Tibial nerve (tissue), 4 donors: ENCODE data around the gene CRYZL1. TPM values are rescaled to one million over a fixed set of nuclear protein-coding genes. Genes with fewer than 3 reads are reported as not detected.

Experiments used
- DNase-seq, 2 donors: peaks; one replicate each; pipeline ENCODE4 v3.0.0-alpha.2; 2019; ENCODE audit warnings: low spot score in 2 of 2
- H3K27ac ChIP-seq, 4 donors: fragments of 200-600 bp; sonication (generic) in 3 of 4; one replicate each; pipeline ENCODE4 v1.5.1; 2017 to 2019; ENCODE audit warnings: mild to moderate bottlenecking in 1 of 4
- H3K27me3 ChIP-seq, 2 donors: fragments of 200-600 bp; sonication (generic) in 1 of 2; one replicate each; pipeline versions ENCODE4 v1.5.1 to v1.6.0; 2017 to 2019
- H3K36me3 ChIP-seq, 3 donors: fragments of 200-600 bp; sonication (generic); one replicate each; pipeline ENCODE4 v1.5.1; 2018 to 2019
- H3K4me1 ChIP-seq, 4 donors: fragments of 200-600 bp; sonication (generic) in 3 of 4; one replicate each; pipeline ENCODE4 v1.5.1; 2017 to 2019
- H3K4me3 ChIP-seq, 4 donors: fragments of 200-600 bp; sonication (generic) in 3 of 4; one replicate each; pipeline ENCODE4 v1.5.1; 2017 to 2019; ENCODE audit warnings: mild to moderate bottlenecking in 1 of 4, moderate library complexity in 1 of 4
- H3K9me3 ChIP-seq, 4 donors: fragments of 200-600 bp; sonication (generic) in 3 of 4; one replicate each; pipeline ENCODE4 v1.5.1; 2017 to 2019
- EP300 ChIP-seq, 2 donors: sonication (generic); formaldehyde crosslinking; IDR thresholded peaks; one replicate each; pipeline ENCODE4 v1.6.1; 2017; ENCODE audit warnings: antibody characterized with exemption in 2 of 2, mild to moderate bottlenecking in 1 of 2
- POLR2A ChIP-seq, 2 donors: fragments of 450-650 bp; IDR thresholded peaks; one replicate each; pipeline ENCODE4 v1.6.1; 2017; ENCODE audit warnings: antibody characterized with exemption in 2 of 2, mild to moderate bottlenecking in 2 of 2, moderate library complexity in 2 of 2
- WGBS, 2 donors: methylation state at CpG; one replicate each; pipeline ENCODE4 v1.1.5; 2018; 5-methylcytosine and 5-hydroxymethylcytosine counted together
- total RNA-seq, 4 donors: library from RNA; depleted of rRNA; stranded (reverse); fragments of >200 nt; gene quantifications; one replicate each; pipeline ENCODE4 v1.1.0, GENCODE V29; 2016
- TF ChIP-seq, protein P1 (sequence below), 5 experiments: fragments of 200-600 bp in 3 of 5; fragments of 450-650 bp in 2 of 5; sonication (generic) in 3 of 5; IDR thresholded peaks; one replicate each; pipeline ENCODE4 v1.5.1; 2016 to 2019; ENCODE audit warnings: antibody characterized with exemption in 5 of 5, mild to moderate bottlenecking in 3 of 5, moderate library complexity in 2 of 5

CRYZL1 gene
- total RNA-seq, 4 donors from 2014 or later, result 48.8 to 94.4 (median 74.8) TPM

DNA sequence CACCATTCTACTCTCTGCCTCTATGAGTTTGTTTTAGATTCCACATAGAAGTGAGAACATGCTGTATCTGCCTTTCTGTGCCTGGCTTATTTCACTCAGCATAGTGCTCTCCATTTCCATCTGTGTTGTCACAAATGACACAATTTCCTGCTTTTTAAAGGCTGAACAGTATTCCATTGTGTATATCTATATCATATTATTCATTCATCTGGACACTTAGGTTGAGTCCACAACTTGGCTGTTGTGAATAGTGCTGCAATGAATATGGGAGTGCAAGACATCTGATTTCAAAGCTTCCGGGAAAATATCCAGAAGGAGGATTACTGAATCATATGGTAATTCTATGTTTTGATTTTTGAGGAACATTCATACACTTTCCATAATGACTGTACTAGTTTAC lies 33.0 kb downstream of the CRYZL1 start:
- DNase-seq, result no peak
- H3K36me3 ChIP-seq, result peaks cover 0 to 66% (median 2%) of the 10 kb centered on the region in 3 donors
- H3K4me1 ChIP-seq, result peaks cover 0 to 11% (median 0%) of the 10 kb centered on the region in 4 donors
- no peaks in the 10 kb centered on the region for H3K9me3 ChIP-seq
- peak overlapping the region in 2 of 4 donors; percentile 22 to 80 for H3K27ac ChIP-seq
- TF ChIP-seq EP300 (IDR thresholded peaks at IDR 0.05) (no peak), POLR2A (IDR thresholded peaks at IDR 0.05) (no peak)
- TF ChIP-seq, protein P1, sequence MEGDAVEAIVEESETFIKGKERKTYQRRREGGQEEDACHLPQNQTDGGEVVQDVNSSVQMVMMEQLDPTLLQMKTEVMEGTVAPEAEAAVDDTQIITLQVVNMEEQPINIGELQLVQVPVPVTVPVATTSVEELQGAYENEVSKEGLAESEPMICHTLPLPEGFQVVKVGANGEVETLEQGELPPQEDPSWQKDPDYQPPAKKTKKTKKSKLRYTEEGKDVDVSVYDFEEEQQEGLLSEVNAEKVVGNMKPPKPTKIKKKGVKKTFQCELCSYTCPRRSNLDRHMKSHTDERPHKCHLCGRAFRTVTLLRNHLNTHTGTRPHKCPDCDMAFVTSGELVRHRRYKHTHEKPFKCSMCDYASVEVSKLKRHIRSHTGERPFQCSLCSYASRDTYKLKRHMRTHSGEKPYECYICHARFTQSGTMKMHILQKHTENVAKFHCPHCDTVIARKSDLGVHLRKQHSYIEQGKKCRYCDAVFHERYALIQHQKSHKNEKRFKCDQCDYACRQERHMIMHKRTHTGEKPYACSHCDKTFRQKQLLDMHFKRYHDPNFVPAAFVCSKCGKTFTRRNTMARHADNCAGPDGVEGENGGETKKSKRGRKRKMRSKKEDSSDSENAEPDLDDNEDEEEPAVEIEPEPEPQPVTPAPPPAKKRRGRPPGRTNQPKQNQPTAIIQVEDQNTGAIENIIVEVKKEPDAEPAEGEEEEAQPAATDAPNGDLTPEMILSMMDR (IDR thresholded peaks at IDR 0.05), result no peak
- WGBS, 2 donors, result 41% methylated on average over 1 of the region's 1 CpG
- no peak overlapping the region for H3K4me3 ChIP-seq
- no peaks in the 10 kb centered on the region for H3K27me3 ChIP-seq

- WGBS, 2 donors, result 86 to 88% methylated on average over 1 of the region's 1 CpG
- Histone ChIP-seq H3K4me1 (no peaks in the 10 kb centered on the region), H3K4me3 (no peak overlapping the region), H3K27me3 (no peaks in the 10 kb centered on the region), H3K27ac (no peak overlapping the region), H3K36me3 (peaks cover 0 to 78% (median 7%) of the 10 kb centered on the region in 3 donors), H3K9me3 (no peaks in the 10 kb centered on the region)
- TF ChIP-seq POLR2A (IDR thresholded peaks at IDR 0.05) (no peak), EP300 (IDR thresholded peaks at IDR 0.05) (no peak)
- TF ChIP-seq, protein P1 (IDR thresholded peaks at IDR 0.05), result no peak
- DNase-seq, result no peak
Observed at GRCh38 chr21:33598051-33598450, 43.5 kb downstream of the CRYZL1 start.

DNA sequence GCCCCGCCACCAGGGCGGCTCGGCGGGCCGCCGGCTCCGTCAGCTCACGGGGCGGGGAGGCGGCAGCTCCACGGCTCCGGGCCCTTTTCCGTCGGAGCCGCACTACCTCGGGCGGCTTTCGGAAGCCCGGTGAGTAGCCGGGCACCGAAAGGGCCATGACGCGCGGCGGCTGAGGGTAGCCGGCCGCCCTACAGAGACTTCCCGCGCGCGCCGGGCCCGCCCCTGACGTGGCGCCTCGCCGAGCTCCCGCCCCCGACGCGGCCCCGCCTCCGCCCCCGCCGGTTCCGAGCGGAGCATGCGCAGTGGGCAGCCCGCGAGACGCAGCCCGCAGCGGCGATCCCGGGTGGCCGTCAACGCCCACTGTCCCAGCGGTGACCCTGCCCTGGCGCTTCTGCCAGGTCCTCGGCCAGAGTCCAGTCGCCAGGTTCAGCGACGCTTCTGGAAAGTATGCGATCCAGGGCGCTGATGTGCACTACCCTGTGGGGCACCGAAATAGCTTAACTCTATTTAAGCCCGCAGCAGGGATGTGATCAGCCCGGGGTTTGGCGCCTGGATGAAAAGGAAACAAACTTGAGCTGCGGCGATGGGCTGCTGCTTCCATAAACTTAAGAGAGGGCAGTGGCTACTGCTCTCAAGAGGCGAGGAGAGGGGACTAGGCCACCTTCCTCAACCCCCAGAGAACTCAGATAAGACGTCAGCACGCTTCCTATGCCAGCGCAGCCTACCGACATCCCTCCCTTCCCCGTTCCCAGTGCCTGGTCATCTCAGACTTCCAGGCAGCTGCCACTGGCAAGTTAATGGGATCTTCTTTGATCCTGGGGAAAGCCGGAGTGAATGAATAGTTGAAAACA lies 52.8 kb downstream of the CRYZL1 start, which contains the start of gene DONSON:
DONSON (minus strand) TSS at position 200 of the 851 bp plus-strand sequence; CDS start at position 157, 43 bp downstream.
- Histone ChIP-seq H3K27me3 (no peaks in the 10 kb centered on the region), H3K9me3 (no peaks in the 10 kb centered on the region), H3K36me3 (peaks cover 0 to 8% (median 0%) of the 10 kb centered on the region in 3 donors), H3K27ac (peak within 1 kb of the TSS; percentile 79 to 92 (median 85)), H3K4me3 (peak within 1 kb of the TSS; percentile 74 to 85 (median 79)), H3K4me1 (peaks cover 0 to 18% (median 3%) of the 10 kb centered on the region in 4 donors)
- TF ChIP-seq EP300 (IDR thresholded peaks at IDR 0.05) (peak in 1 of 2 donors; percentile 74), POLR2A (IDR thresholded peaks at IDR 0.05) (peak in 1 of 2 donors; percentile 53)
- TF ChIP-seq, protein P1 (IDR thresholded peaks at IDR 0.05), result peak in 2 of 5 experiments; percentile 29 to 41
- WGBS, 2 donors, result 0% methylated on average over 19 to 21 of the region's 78 CpGs
- peak; percentile 59 to 68 for DNase-seq

- peak in 1 of 2 donors; percentile 13 for DNase-seq
- 1 to 2% methylated on average over 26 to 31 of the region's 57 CpGs for WGBS, 2 donors
Observed at GRCh38 chr21:33587792-33588484, 53.6 kb downstream of the CRYZL1 start.

More at GRCh38 chr21:33587792-33588484, 53.6 kb downstream of the CRYZL1 start:
- TF ChIP-seq POLR2A (IDR thresholded peaks at IDR 0.05), result no peak
- TF ChIP-seq, protein P1 (IDR thresholded peaks at IDR 0.05), result peak in 1 of 5 experiments; percentile 17
- no peaks in the 10 kb centered on the region for H3K9me3 ChIP-seq
- H3K4me3 ChIP-seq, result peak overlapping the region; percentile 74 to 85 (median 79)
- peak overlapping the region; percentile 79 to 92 (median 85) for H3K27ac ChIP-seq
- H3K27me3 ChIP-seq, result no peaks in the 10 kb centered on the region
- H3K4me1 ChIP-seq, result peaks cover 0 to 18% (median 3%) of the 10 kb centered on the region in 4 donors
- peaks cover 0 to 4% (median 0%) of the 10 kb centered on the region in 3 donors for H3K36me3 ChIP-seq
